OCI-LY1 (cell line): ENCODE measurements around the gene KRTAP10-12.

Source experiments
- CTCF ChIP-seq: fragments of 200-600 bp; sonication (generic), shearing (Covaris generic); IDR thresholded peaks from 2 replicates; pipeline ENCODE4 v1.5.1; 2017; ENCODE audit warnings: mild to moderate bottlenecking, antibody characterized with exemption, low read length, moderate library complexity, mixed read lengths
- EZH2 ChIP-seq: fragments of 200-600 bp; sonication (generic), shearing (Covaris generic); IDR thresholded peaks from 2 replicates; pipeline ENCODE4 v1.8.0; 2017; ENCODE audit warnings: borderline replicate concordance, mixed run types, mild to moderate bottlenecking, antibody characterized with exemption, low read length, moderate library complexity, mixed read lengths

- TF ChIP-seq CTCF (no peak), EZH2 (no peak)
Measured at GRCh38 chr21:44681152-44681551, 15.8 kb upstream of the KRTAP10-12 start.
